Measurements from ENCODE around the gene INSYN2A.

INSYN2A gene

GRCh38 chr10:127175357-127176110, 20.9 kb downstream of the INSYN2A start:
- TF ChIP-seq CTCF (IDR thresholded peaks at IDR 0.05; ENCODE audit: low read length, missing control alignments): no peak
- DNase-seq (ENCODE audit: low read depth): no peak
- no peak overlapping the region for H3K4me3 ChIP-seq (replicated peaks; ENCODE audit: low read depth, low read length)

GRCh38 chr10:127174866-127175265, 21.5 kb downstream of the INSYN2A start:
- no peak for TF ChIP-seq CTCF (IDR thresholded peaks at IDR 0.05; ENCODE audit: low read length, missing control alignments)
- H3K4me3 ChIP-seq (replicated peaks; ENCODE audit: low read depth, low read length): no peak overlapping the region
- DNase-seq (ENCODE audit: low read depth): no peak

GRCh38 chr10:127168261-127168660, 28.1 kb downstream of the INSYN2A start:
- TF ChIP-seq CTCF (IDR thresholded peaks at IDR 0.05; ENCODE audit: low read length, missing control alignments): no peak
- no peak for DNase-seq (ENCODE audit: low read depth)
- H3K4me3 ChIP-seq (replicated peaks; ENCODE audit: low read depth, low read length): no peak overlapping the region

GRCh38 chr10:127162841-127163240, 33.5 kb downstream of the INSYN2A start:
- H3K4me3 ChIP-seq (replicated peaks; ENCODE audit: low read depth, low read length): no peak overlapping the region
- no peak for TF ChIP-seq CTCF (IDR thresholded peaks at IDR 0.05; ENCODE audit: low read length, missing control alignments)
- DNase-seq (ENCODE audit: low read depth): no peak

- no peak for TF ChIP-seq CTCF (IDR thresholded peaks at IDR 0.05; ENCODE audit: low read length, missing control alignments)
- DNase-seq (ENCODE audit: low read depth): no peak
- H3K4me3 ChIP-seq (replicated peaks; ENCODE audit: low read depth, low read length): no peak overlapping the region
These were observed 34.9 kb downstream of the INSYN2A start for GRCh38 chr10:127161482-127161881.

- TF ChIP-seq CTCF (IDR thresholded peaks at IDR 0.05; ENCODE audit: low read length, missing control alignments): no peak
- H3K4me3 ChIP-seq (replicated peaks; ENCODE audit: low read depth, low read length): no peak overlapping the region
- no peak for DNase-seq (ENCODE audit: low read depth)
These were observed 36.6 kb downstream of the INSYN2A start for GRCh38 chr10:127159648-127160245.

- no peak overlapping the region for H3K4me3 ChIP-seq (replicated peaks; ENCODE audit: low read depth, low read length)
- TF ChIP-seq CTCF (IDR thresholded peaks at IDR 0.05; ENCODE audit: low read length, missing control alignments): no peak
- no peak for DNase-seq (ENCODE audit: low read depth)
These were observed 37.7 kb downstream of the INSYN2A start for GRCh38 chr10:127158662-127159061.

Measured in fibroblast of pulmonary artery (primary cell).